GM19035 (cell line): Measurements from ENCODE around the gene PELI1.
"Not testable (repeated sequence)": the region's sequence is repeated elsewhere in the genome, so short reads cannot be mapped to it uniquely, and the experiment has no call there.

Experiments
- ATAC-seq: cut with Tn5 transposase; IDR thresholded peaks from one replicate; pipeline ENCODE4 v1.9.1; 2021; ENCODE audit not compliant: unreplicated experiment

The PELI1 gene

DNA sequence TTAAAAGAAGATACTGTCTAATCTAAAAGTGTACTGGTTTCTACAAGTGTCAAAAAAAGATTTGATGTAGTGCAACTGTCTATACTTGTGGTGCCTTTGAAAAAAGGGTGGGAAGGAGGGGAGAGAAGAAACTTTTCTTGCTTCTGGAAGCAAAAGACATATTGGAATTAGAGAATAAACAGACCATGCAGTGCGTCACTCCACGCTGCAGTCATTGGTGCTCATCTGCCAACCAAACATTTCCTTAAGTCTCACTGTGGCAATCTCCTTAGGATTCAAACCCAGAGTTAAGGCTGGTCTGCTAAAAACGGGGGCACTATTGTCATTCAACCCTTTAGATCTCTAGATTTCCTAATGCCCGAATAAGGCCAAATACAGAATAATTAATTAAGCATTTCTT lies 50.9 kb downstream of the PELI1 start:
- ATAC-seq, result no peak

DNA sequence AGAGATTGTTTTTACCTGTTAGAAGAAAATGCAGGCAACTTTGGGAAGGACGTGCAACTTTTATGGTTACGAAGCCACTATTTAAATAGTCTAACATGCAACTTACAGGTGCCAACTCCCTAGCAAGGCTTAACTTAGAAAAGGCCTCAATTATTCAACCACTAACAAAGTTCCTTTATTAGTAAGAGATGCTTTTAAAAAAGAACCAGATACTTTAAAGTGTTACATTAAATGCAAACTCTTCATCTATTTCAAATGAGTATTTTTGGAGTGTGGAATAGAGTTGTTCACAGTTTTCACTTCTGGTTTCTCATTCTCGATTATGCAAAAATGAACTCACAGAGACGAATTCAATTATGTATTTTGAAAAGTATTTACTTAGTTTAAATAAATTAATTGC lies 51.7 kb downstream of the PELI1 start:
- ATAC-seq, result peak; percentile 78

DNA sequence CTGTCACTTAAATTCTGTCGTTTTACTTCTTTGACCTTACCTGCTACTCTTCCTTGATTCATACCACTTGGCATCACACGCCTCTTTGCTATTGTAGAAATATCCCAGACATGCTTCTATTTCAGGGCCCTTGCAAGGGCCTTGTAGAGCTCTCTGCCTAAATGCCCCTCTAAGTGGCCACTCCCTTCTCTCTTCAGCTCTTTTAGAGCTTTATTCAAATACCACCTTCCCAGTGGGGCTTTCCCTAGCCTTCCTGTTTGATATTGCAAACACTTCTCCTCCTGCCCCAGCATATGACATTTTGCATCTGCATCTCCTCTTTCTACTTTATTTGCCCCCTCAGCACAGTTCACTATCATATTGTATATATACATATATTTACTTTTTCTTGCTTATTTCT lies 54.0 kb downstream of the PELI1 start:
- ATAC-seq, result no peak

DNA sequence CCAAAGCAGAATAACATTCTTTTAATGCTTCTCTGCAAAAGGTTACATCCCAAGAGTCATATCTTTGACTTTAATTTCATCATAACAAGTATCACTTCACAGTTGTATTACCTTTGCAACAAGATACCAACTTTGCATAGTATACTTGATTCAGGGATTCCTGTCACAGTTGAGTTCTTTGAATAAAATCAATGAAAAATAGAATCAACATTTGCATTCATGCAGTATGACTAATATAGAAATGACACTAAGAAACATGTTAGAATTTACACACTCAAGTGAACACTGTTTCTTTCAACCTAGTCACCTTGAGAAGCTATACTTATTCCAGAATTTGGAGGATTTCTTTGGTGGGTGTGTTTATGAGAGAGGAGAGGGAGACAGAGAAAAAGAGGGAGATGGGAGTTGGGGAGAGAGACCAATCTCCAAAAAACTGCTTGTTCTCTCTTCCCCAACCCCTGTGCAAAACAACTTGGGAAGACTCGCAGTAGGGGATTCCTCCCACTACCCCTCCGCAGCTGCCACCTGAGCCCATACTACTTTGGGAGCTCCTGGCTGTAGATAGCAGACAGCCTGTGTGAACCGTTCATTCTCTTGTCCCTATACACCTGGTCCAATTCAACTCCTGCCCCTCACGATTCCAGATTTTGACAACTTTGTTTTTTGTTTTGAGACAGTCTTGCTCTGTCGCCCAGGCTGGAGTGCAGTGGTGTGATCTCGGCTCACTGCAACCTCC lies 57.7 kb downstream of the PELI1 start:
- ATAC-seq, result peak; percentile 53

DNA sequence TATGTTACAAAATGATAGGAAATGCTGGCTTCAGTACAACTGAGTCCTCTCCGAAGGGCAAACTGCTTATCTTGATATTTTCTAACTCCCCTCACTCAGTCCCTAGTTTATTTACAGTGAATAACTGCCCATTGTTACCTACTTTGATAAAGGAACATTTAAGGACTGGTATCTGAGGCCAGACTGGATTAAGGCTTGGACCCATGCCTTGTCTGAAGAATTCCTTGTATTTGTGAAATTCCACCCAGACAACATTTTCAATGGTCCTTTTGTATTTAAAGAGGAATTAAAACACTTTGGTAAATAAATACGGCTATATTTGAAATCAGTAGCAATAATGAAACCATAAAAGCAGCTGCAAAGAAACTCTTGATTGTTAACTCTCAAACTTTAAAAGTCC lies 58.3 kb downstream of the PELI1 start:
- ATAC-seq, result no peak

DNA sequence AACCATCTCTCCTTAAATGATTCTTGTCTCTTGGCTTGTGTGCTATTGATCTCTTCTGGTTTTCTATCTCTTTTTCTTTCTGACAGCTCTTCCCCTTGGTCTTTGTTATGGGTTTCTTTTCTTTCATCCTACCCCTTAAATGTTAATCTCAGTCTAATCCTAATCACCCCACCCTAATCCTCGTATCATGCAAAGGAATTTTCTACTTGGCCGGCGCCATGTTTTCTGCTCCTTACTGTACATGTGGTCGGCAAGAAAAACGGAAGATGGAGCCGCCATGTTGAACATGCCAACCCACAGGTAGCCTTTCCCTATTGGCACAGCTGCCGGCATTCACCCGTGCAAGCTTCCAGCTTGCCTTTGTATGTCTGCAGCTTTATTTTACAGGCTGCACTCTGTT lies 63.2 kb downstream of the PELI1 start:
- no peak for ATAC-seq

DNA sequence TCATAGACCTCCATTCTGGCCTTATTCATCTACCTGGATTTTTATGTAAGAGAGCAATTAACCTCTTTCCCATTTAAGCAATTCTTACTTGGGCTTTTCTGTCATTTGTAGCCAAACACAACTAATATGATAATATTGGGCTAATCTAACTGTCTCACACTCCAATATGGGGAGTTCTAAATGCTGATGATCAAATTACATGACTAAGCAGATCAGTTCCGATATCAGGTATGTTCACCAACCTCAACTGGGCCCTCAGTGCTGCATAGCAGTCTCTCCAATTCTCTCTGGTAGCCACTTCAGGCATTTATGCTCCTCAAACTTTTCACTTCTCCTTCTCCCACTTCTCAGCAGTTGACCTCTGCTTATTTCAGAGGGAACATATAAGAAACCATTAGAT lies 64.0 kb downstream of the PELI1 start:
- ATAC-seq, result no peak

DNA sequence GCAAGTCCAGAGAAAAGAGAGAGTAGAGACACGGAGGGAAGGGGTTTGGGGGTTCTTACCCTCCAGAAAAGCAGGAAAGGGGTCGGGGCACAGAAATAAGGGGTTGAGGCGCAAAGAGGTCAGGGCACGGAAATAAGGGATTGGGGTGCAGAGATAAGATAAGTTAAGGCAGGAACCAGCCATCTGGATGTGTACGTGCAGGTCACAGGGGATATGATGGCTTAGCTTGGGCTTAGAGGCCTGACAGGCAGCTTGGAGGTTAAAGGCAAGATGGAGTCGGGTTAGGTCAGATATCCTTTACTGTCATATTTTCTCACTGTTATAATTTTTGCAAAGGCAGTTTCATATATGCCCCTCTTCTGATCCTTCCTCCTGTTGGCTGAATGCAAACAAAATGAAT lies 64.5 kb downstream of the PELI1 start:
- ATAC-seq, result not testable (repeated sequence)

DNA sequence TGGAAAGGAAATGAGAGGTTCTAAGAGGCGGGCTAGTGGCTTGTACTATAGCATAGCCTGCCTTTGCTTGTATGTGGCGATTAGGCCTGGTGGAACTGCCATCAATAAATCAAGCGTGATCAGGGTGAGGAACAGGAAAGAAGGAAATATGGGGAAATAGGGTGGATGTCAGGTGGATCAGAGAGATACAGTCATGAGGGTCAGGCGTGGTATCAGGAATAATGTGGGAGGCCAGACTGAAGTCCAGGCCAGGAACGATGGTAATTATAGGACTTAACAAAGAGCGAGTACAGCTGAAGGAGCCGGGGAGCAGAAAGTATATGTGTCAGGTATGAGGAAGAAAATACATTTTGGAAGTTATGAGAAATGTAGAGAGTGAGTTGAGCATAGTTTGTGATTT lies 67.4 kb downstream of the PELI1 start:
- not testable (repeated sequence) for ATAC-seq

DNA sequence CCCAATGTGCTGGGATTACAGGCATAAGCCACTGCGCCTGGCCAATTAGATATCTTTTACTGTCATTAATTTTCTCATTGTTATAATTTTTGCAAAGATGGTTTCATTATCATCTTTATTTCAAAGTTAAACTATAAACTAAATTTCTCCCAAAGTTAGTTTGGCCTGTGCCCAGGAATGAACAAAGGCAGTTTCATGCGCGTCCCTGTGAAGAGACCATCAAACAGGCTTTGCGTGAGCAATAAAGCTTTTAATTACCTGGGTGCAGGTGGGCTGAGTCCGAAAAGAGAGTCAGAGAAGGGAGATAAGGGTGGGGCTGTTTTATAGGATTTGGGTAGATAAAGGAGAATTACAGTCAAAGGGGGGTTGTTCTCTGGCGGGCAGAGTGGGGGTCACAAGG lies 69.6 kb downstream of the PELI1 start:
- not testable (repeated sequence) for ATAC-seq

DNA sequence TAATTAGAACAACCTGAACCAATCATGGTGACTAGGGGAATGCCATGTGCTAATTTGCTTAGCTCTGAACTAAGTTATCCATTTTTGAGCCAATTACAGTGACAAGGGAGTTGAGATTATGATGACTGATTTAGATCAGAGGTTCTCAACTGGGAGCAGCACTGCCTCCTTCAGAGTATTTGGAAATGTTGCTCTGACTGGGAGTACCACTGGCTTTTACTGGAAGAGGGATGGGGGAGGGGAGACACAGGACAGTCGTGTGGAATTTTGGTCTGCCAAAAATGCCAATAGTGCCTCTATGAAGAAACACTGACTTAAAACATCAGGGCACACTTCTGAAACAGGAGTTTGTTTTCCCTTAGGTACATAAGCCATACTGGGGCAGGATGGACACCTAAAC lies 76.9 kb downstream of the PELI1 start:
- ATAC-seq, result no peak

DNA sequence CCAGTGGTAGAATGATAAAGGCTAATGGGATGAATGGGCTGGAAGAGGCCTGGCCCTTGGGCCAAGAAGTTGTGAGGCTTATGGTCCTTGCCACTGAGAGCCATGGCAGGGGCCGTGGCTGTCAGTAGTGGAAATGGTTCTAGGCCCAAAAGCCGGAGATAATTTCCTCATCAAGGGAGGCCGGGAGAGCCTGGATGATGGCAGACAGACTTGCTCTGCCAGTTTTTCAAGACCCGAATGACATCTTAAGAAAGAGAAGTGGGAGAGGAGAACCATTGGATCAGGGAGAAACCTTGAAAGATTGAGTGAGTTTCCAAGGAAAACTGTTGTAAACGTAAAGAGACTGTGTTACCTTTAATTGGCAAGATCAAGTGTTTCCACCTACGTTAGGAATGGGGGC lies 78.7 kb downstream of the PELI1 start:
- ATAC-seq, result no peak

DNA sequence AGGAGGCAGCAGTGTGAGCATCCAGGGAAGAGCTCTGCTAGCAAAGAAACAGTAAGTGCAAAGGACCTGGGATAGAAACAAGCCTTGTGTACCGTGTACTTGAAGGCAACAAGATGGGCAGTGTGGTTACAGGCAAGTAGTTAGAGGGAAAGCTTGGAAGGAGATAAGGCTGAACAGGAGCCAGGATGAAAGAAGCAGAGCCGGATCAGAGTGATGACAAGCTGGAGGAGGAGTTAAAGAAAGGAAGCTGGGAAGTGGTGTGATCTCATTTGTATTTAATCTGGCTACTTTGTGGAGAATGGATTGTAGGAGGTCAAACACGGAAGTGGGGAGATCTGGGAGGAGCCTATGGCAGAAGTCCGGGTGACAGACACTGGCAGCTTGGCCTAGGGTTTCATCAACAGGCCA lies 80.3 kb downstream of the PELI1 start:
- no peak for ATAC-seq

DNA sequence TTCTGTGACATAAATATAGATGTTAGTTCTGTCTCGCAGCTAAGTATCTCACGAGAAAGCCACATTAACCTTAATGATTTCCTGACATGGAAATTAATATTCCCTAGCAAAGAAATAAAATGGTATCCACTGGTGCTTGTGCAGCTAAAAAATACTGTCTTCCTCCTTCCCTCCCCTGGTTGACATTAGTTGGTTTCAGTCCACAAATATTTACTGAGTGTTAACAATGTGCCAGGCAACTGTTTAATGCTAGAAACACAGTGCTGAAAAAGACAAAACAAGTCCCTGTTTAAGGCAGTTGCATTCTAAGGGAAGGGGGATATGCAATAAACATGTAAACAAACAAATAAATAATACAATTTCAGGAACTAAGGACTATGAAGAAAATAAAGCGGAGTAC lies 80.8 kb downstream of the PELI1 start:
- no peak for ATAC-seq

DNA sequence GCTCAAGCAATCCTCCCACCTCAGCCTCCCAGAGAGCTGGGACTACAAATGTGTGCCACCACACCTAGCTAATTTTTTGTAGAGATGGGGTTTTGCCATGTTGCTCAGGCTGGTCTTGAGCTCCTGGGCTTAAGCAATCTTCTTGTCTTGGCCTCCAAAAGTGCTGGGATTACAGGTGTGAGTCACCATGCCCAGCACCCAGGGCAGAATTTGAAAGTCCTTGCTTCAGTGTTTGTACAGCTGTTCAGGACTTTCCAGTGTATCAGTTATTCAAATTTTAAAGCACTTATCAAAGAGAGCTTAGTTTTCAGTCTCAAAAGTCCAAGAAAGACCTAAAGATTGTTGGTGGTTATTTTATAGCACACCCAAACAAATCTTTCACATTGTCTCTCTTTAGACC lies 81.4 kb downstream of the PELI1 start:
- peak; percentile 55 for ATAC-seq

DNA sequence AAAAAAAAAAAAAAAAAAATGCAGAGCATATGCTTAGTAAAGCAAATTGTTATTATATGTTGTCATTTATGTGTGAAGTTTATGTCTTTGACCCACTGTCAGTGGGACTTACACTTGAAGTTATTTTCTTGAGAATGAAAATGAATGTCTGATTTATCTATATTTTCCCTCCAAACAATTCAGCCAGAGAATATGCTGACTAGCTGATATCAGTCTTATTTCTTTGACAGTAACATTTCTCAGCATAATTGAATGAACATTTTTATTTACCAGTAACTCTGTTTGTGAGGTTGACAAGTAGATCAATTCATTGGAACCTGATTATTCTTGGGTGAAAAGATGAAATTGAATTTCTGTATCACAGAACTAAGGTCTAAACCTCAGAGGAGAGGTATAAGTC lies 85.0 kb downstream of the PELI1 start:
- ATAC-seq, result no peak

DNA sequence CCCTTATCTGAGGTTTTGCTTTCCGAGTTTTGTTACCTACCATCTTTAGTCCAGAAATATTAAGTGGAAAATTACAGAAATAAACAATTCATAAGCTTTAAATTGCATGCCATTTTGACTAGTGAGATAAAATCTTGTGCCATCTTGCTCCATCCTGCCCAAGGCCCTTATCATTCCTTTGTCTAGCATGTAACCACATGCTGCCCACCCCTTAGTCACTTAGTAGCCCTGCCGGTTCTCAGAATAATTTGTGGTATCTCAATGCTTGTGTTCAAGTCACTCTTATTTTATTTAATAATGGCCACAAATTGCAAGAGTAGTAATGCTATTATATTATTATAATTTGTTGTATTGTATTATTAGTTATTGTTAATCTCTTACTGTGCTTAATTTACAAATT lies 88.2 kb downstream of the PELI1 start:
- no peak for ATAC-seq

DNA sequence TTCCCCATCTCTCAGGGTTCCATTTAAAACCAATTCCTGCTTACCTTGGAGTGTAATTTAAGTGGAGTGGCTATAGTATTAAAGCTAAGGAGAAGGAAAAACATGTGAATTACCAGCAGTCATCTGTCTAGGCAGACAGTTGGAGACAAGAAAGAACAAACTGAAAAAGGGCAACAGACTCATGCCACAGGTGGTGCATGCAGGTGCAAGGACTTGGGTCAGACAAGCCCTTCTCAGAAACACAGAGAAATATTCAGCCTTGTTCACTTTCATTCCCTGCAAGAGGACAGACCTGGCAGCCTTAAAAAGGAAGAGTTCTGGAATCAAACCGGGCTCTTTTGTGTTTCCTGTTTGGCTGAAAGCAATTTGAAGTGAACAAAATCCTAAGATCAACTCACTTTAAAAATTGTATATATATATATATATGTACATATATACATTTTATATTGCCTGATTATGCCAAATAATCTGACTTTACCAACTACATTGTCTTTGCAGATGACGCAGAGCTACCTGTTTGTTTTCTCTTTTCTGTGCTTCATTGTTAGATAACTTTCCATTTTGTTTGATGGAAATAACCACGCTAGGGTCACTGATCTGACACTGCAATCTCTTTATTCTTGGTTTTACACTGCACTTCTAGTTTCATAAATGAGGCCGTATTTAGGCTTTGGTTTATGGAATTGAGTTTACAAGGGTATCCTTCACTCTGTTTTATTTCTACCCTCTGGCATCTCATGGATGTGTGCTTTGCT lies 89.9 kb downstream of the PELI1 start:
- ATAC-seq, result no peak

DNA sequence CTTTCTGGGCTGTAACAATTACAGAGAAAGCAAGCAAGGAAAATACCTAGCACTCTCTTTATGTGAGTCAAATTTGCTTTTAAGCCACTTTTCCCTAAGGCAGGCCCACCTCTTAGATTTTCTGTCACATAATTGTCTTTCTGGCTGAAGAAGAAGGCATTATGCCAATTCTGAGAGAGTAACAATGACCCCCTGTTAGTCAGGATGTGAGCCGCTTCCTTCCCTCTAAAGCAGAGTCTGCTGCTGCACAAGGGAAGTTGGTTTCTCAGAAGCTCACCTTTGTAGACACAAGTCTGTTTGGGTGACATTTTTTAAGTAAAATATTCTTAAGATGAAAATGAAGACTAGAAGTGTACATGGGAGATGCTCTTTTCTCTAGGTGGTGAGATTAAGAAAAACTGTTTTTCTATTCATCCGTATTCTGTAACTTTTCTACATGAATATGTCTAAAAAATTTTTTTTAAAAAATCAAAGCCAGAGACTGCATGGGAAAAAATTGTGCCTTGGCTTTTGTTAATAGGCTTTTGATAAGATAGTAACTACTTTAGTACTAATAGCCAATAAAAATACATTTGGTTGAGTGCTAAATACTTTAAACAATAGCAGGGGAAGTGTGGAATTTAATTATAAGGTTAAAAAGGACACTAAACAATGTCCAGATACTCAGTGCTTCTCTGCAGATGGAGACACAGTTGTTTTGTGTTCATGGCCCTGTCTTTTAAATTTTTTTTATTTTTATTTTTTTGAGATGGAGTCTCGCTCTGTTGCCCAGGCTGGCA lies 91.6 kb downstream of the PELI1 start:
- ATAC-seq, result no peak

DNA sequence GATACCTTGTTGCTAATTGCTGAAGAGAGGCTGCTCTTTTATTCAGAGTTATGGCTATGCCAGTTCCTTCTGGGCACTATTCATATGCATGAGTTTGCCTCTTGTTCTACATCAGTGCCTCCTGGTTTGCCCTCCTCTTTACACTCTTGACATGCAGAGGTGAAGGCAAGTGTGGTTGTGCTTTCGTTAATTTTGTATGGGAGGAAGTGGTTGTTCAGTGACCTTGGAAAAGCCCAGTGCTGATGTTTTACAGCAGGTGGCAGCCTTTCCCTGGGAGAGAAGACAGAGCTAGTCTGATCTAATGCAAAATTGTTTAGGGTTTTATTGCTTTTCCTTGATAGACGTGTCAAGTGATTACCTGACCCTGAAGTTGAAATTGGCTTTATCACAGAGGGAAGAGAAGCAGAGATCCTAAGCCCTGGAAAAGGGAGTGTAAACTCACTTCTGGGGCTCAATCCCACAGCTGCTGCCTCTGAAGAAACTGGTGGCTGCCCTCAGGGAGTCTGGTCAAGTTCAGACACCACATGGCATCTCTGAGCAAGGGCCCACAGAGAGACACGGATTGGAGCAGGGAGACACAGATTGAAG lies 94.5 kb downstream of the PELI1 start:
- peak; percentile 77 for ATAC-seq

DNA sequence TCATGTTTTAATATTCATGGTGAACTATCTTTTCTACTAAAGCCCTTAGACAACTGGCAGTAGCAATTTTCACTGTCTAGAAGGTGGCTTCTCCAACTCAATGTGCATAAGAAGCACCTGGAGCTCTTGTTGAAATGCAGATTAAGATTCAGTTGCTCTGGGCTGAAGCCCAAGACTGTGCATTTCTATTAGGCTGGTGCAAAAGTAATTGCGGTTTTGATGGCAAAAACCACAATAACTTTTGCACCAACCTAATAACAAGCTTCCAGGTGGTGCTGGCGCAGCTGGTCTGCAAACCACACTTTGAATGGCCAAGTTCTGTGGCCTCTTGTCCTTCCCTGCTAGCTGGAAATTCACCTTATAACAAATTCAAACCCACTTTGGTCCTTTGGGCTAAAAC lies 98.3 kb downstream of the PELI1 start:
- ATAC-seq, result no peak
